K562 (cell line): ENCODE measurements around the gene SULT2B1. TPM values are rescaled to one million over a fixed set of nuclear protein-coding genes. Genes with fewer than 3 reads are reported as not detected.

Experiments used
- ATAC-seq: fragments of 200-7000 bp; cut with Tn5 transposase; 3 replicates; pipeline ENCODE4 v1.9.1; 2020; ENCODE audit warnings: moderate library complexity
- BruUV-seq: library from RNA; stranded (reverse); fragments of 400-500 nt; replicated peaks from 2 replicates; lab custom pipeline; 2021; lab: Mats Ljungman, UMichigan
- CTCF ChIA-PET: fragments of 300-600 bp; formaldehyde crosslinking; extraction: SDS; loops from one replicate; lab custom pipeline; 2021; ENCODE audit warnings: low intra/inter-chr PET ratio; lab: Yijun Ruan, JAX
- POLR2A ChIA-PET: fragments of 300-600, 350-650 bp; sonication (Branson Sonifier 250); formaldehyde crosslinking; extraction: SDS; loops from one replicate; lab custom pipeline; 2021; ENCODE audit warnings: antibody characterized with exemption, inconsistent platforms; lab: Yijun Ruan, JAX
- DNase-seq, 4 experiments: peaks; one replicate each; pipeline versions ENCODE4 v3.0.0 to v3.0.0-alpha.2; 2011 to 2018; ENCODE audit warnings: low spot score in 3 of 4, mixed read lengths in 3 of 4; ENCODE audit errors: extremely low read depth in 1 of 4
- FAIRE-seq: peaks from 2 replicates; lab custom pipeline; 2011; peaks lifted over from hg19 to GRCh38; lab: Jason Lieb, UNC
- H2AFZ ChIP-seq: 2 replicates; pipeline ENCODE4 v1.6.0; 2011; ENCODE audit warnings: low read depth, low read length, control low read depth, inconsistent platforms
- H3K27ac ChIP-seq: fragments of 200-600 bp; 3 replicates; pipeline ENCODE4 v1.8.0; 2011; ENCODE audit warnings: low read depth, mild to moderate bottlenecking, control low read depth, inconsistent platforms, low read length, moderate library complexity, mixed read lengths; ENCODE audit errors: extremely low read depth
- H3K27me3 ChIP-seq, 2 experiments: fragments of 300-600 bp in 1 of 2; 2 replicates in 1 of 2; 3 replicates in 1 of 2; pipeline versions ENCODE4 v1.6.0 to v1.8.0; 2011; ENCODE audit warnings: inconsistent platforms in 2 of 2, low read length in 2 of 2, mild to moderate bottlenecking in 1 of 2, mixed read lengths in 1 of 2, moderate library complexity in 1 of 2; ENCODE audit not compliant: control insufficient read depth in 2 of 2, insufficient read depth in 2 of 2
- H3K36me3 ChIP-seq: fragments of 300-600 bp; 3 replicates; pipeline ENCODE4 v1.8.0; 2011; ENCODE audit warnings: mild to moderate bottlenecking, low read length, inconsistent platforms; ENCODE audit not compliant: control insufficient read depth, insufficient read depth
- H3K4me1 ChIP-seq, 2 experiments: fragments of 200-600 bp in 1 of 2; replicated peaks in 1 of 2; 2 replicates in 1 of 2; 3 replicates in 1 of 2; pipeline versions ENCODE4 v1.5.1 to v1.8.0; 2011; ENCODE audit warnings: inconsistent platforms in 2 of 2, low read length in 2 of 2, mild to moderate bottlenecking in 1 of 2, mixed read lengths in 1 of 2, moderate library complexity in 1 of 2; ENCODE audit not compliant: control insufficient read depth in 2 of 2, insufficient read depth in 2 of 2
- H3K4me2 ChIP-seq: 2 replicates; pipeline ENCODE4 v1.6.1; 2011; ENCODE audit warnings: low read length, control low read depth, inconsistent platforms, mixed read lengths; ENCODE audit not compliant: insufficient read depth
- H3K4me3 ChIP-seq: fragments of 200-600 bp; sonication (generic), shearing (Covaris generic); 2 replicates; pipeline ENCODE4 v1.5.1; 2016; ENCODE audit warnings: control low read depth, inconsistent platforms
- H3K79me2 ChIP-seq: fragments of 200-600 bp; 3 replicates; pipeline ENCODE4 v1.8.0; 2011; ENCODE audit warnings: low read length, inconsistent platforms; ENCODE audit not compliant: control insufficient read depth, insufficient read depth
- H3K9ac ChIP-seq, 2 experiments: 2 replicates each; pipeline versions ENCODE4 v1.6.0 to v1.6.1; 2011; ENCODE audit warnings: low read depth in 2 of 2, low read length in 2 of 2, control low read depth in 1 of 2, inconsistent platforms in 1 of 2, mild to moderate bottlenecking in 1 of 2, mixed read lengths in 1 of 2; ENCODE audit not compliant: insufficient read depth in 1 of 2
- H3K9me1 ChIP-seq: one replicate; pipeline ENCODE4 v1.6.0; 2011; ENCODE audit warnings: inconsistent platforms, mild to moderate bottlenecking, low read length, moderate library complexity; ENCODE audit not compliant: control insufficient read depth, insufficient read depth
- H3K9me3 ChIP-seq: replicated peaks from 2 replicates; pipeline ENCODE4 v1.5.1; 2011; ENCODE audit warnings: low read depth, low read length, inconsistent platforms; ENCODE audit not compliant: control insufficient read depth, insufficient read depth
- H4K20me1 ChIP-seq: replicated peaks from 2 replicates; pipeline ENCODE4 v1.6.1; 2011; ENCODE audit warnings: low read length, inconsistent platforms, mixed read lengths; ENCODE audit not compliant: control insufficient read depth, insufficient read depth
- CBX3 ChIP-seq, 2 experiments: IDR thresholded peaks; 1 replicate in 1 of 2; 2 replicates in 1 of 2; pipeline ENCODE4 v1.6.1; 2012; ENCODE audit warnings: inconsistent platforms in 2 of 2, low read length in 2 of 2, borderline replicate concordance in 1 of 2, control low read depth in 1 of 2
- HDAC6 ChIP-seq: IDR thresholded peaks from 2 replicates; pipeline ENCODE4 v1.6.1; 2012; ENCODE audit warnings: low read depth, mild to moderate bottlenecking, control low read depth, inconsistent platforms, low read length, moderate library complexity
- YY1 ChIP-seq, 3 experiments: IDR thresholded peaks; 2 replicates each; pipeline ENCODE4 v1.6.1; 2011; ENCODE audit warnings: low read length in 2 of 3, mild to moderate bottlenecking in 2 of 3, moderate library complexity in 2 of 3, borderline replicate concordance in 1 of 3, control low read depth in 1 of 3, low read depth in 1 of 3; ENCODE audit not compliant: insufficient read depth in 3 of 3, insufficient replicate concordance in 2 of 3, control insufficient read depth in 1 of 3, insufficient read length in 1 of 3; ENCODE audit errors: extremely low read depth in 1 of 3
- WGBS: fragments of 100-300 bp; shearing (Covaris generic); methylation state at CpG from one replicate; pipeline ENCODE4 v1.1.6; 2016; ENCODE audit warnings: low coverage, mixed read lengths; ENCODE audit not compliant: insufficient coverage; ENCODE audit errors: missing lambda C conversion rate; 5-methylcytosine and 5-hydroxymethylcytosine counted together
- in situ Hi-C: fragments of 300-500 bp; cut with MboI; formaldehyde crosslinking; loops from 4 replicates; pipeline ENCODE4 v1.15.0; 2018; ENCODE audit warnings: inconsistent platforms, mixed read lengths
- intact Hi-C: fragments of 100-400 bp; cut with micrococcal nuclease; formaldehyde crosslinking; loops from 2 replicates; pipeline ENCODE4 v1.14.2; 2022
- polyA plus RNA-seq, 8 experiments: library from polyadenylated mRNA; depleted of rRNA in 4 of 8; stranded (reverse) in 5 of 8; unstranded in 3 of 8; fragments of >200 nt; fragmentation: Nextera tagmentation in 2 of 8; fragmentation: Illumina TruSeq in 1 of 8; extraction: Ambion mirVana in 2 of 8; extraction: Trizol in 1 of 8; gene quantifications; 2 replicates each; pipeline versions ENCODE4 v1.2.1 to v1.2.3, GENCODE V29; 2011 to 2014; ENCODE audit warnings: inconsistent platforms in 1 of 8, missing spikeins in 1 of 8
- total RNA-seq, 7 experiments: library from RNA; depleted of rRNA in 6 of 7; stranded (reverse); fragments of >200 nt in 6 of 7; fragmentation: Illumina TruSeq in 2 of 7; extraction: Trizol in 2 of 7; gene quantifications; 2 replicates each; pipeline versions ENCODE4 v1.2.1 to v1.2.3, GENCODE V29; 2011 to 2021; ENCODE audit warnings: low replicate concordance in 1 of 7
- TF ChIP-seq, protein P1 (sequence below): sonication (generic); formaldehyde crosslinking; IDR thresholded peaks from 2 replicates; pipeline ENCODE4 v1.8.1; 2023; ENCODE audit warnings: mild to moderate bottlenecking, missing genetic modification reagents

Gene SULT2B1
- total and polyA plus RNA-seq, 9 of the 15 experiments (the other 6 are each of a cell fraction or from before 2014, with no cell fraction given) = 0.09 to 0.62 (median 0.22) TPM; not detected in 2

GRCh38 chr19:48529156-48529555 lies 22.8 kb upstream of the SULT2B1 start:
- ChIA-PET POLR2A (interaction anchor here (0.6 kb wide), 2 partner anchors 126 to 613 kb away, joined by 3 to 5 read pairs; no protein-coding TSS in a partner anchor), CTCF (interaction anchor here (0.6 kb wide), 1 partner anchor 23 kb away, joined by 3 read pairs; no protein-coding TSS in a partner anchor)
- no TSS peak for BruUV-seq
- Histone ChIP-seq H3K4me2 (no peak overlapping the region), H3K9me1 (no peaks in the 10 kb centered on the region), H3K9ac (no peak overlapping the region), H3K9me3 (peaks cover 4% of the 10 kb centered on the region; the same call in 1 of the 2 replicates), H3K79me2 (no peaks in the 10 kb centered on the region), H2AFZ (no peak overlapping the region), H3K27me3 (no peaks in the 10 kb centered on the region), H3K36me3 (no peaks in the 10 kb centered on the region), H3K4me3 (no peak overlapping the region), H3K27ac (no peak overlapping the region), H3K4me1 (no peaks in the 10 kb centered on the region; a peak in 1 of 5 replicates), H4K20me1 (no peaks in the 10 kb centered on the region)
- DNase-seq = no peak
- no peak for TF ChIP-seq HDAC6
- peak in 2 of 3 experiments; percentile 32 to 82 for TF ChIP-seq YY1 (IDR thresholded peaks at IDR 0.05; ENCODE audit: borderline replicate concordance in 1 of 3, control insufficient read depth in 1 of 3, extremely low read depth in 1 of 3, insufficient read depth in 3 of 3, insufficient read length in 1 of 3, insufficient replicate concordance in 2 of 3, low read depth in 1 of 3, low read length in 2 of 3)
- TF ChIP-seq, protein P1, sequence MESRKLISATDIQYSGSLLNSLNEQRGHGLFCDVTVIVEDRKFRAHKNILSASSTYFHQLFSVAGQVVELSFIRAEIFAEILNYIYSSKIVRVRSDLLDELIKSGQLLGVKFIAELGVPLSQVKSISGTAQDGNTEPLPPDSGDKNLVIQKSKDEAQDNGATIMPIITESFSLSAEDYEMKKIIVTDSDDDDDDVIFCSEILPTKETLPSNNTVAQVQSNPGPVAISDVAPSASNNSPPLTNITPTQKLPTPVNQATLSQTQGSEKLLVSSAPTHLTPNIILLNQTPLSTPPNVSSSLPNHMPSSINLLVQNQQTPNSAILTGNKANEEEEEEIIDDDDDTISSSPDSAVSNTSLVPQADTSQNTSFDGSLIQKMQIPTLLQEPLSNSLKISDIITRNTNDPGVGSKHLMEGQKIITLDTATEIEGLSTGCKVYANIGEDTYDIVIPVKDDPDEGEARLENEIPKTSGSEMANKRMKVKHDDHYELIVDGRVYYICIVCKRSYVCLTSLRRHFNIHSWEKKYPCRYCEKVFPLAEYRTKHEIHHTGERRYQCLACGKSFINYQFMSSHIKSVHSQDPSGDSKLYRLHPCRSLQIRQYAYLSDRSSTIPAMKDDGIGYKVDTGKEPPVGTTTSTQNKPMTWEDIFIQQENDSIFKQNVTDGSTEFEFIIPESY (CRISPR knock-in tag) = peak; percentile 95
- TF ChIP-seq CBX3 (IDR thresholded peaks at IDR 0.05; ENCODE audit: borderline replicate concordance in 1 of 2, low read length in 2 of 2) = 0 out of 3 replicates have a peak, but pooled peaks of 1 of the 2 experiments have one; percentile 27
- 69% methylated on average over 4 of the region's 4 CpGs for WGBS
- in situ Hi-C loops (no loop called here), intact Hi-C loops (no loop called here)
- FAIRE-seq = no peak
- ATAC-seq = no peak
